Activated naive CD4-positive, alpha-beta T cell treated with anti-CD3 and anti-CD28 coated beads, Interleukin-2, amount 50 U/mL, for 72 hours (primary cell): Measurements from ENCODE around the gene RUSF1. TPM values are rescaled to one million over a fixed set of nuclear protein-coding genes. Genes with fewer than 3 reads are reported as not detected.
A peak's percentile ranks its signal among the peaks of the same experiment; 100 is the strongest.
"Not testable (repeated sequence)": the region's sequence is repeated elsewhere in the genome, so short reads cannot be mapped to it uniquely, and the experiment has no call there.

Experiments used
- ATAC-seq, 2 donors: fragments of 150-1000 bp; cut with Tn5 transposase; 2 replicates each; pipeline ENCODE4 v1.10.0; 2021; ENCODE audit warnings: mild to moderate bottlenecking in 2 of 2, moderate library complexity in 2 of 2
- DNase-seq, 2 donors: peaks; one replicate each; pipeline ENCODE4 v3.0.0; 2021 to 2022; ENCODE audit warnings: low spot score in 2 of 2
- H3K27ac Mint-ChIP-seq, 2 donors: one replicate each; pipeline ENCODE4 v1.8.0; 2022; ENCODE audit warnings: mild to moderate bottlenecking in 2 of 2, mixed read lengths in 2 of 2
- H3K36me3 Mint-ChIP-seq, 2 donors: one replicate each; pipeline ENCODE4 v1.8.0; 2022; ENCODE audit warnings: mixed read lengths in 2 of 2
- H3K9me3 Mint-ChIP-seq, 2 donors: one replicate each; pipeline ENCODE4 v1.8.0; 2022; ENCODE audit warnings: mixed read lengths in 2 of 2
- total RNA-seq, 2 donors: library from RNA; stranded (reverse); gene quantifications; one replicate each; pipeline ENCODE4 v1.2.3, GENCODE V29; 2022

Gene RUSF1
- 10 to 100 TPM; 22.8 to 35.6 TPM for total RNA-seq

DNA sequence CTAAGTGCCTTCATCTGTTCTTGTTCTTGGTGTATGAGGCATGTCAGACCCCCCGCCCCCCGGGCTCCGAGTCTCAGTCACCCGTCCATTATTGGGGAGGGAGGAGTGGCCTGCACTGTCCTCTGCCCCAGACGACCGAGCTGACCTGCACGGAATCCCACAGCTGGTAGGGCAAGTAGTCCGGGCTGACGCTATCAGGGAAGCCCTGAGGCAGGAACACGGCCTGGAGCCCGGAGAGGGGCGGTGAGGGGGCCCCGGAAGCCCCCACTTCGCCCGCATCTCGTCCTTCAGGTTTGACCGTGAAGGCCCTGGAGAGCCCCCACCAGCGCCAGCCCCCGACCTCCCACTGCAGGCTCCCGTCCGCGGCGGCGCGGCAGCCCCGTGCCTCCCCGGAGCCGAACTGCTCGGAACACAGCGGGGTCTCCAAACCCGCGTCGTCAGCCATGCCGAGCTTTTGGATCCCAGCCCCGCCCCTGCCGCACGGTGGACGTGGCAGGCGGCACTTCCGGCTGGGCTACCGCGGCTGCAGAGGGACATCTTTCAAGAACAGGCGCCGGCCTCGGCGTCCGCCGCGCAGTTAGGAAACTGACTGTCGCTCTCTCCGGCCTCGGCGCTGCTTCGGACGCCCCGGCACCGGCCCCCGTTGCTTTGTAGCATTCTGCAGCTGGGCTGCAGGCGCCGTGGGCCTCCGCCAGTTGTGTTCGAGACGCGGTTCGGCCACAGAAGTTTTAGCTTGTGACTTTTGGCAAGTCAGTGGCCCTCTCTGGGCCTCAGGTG lies at the start of gene RUSF1:
Gene RUSF1 (minus strand): TSS at position 463 of the 777 bp plus-strand sequence. CDS start 18 bp downstream, at position 445.
- peak; percentile 72 to 89 for ATAC-seq
- Mint-ChIP-seq H3K36me3 (peaks cover 18 to 24% of the 10 kb centered on the region in 2 donors), H3K9me3 (peaks cover 0 to 9% of the 10 kb centered on the region in 2 donors), H3K27ac (peak within 1 kb of the TSS; percentile 97 to 100)
- peak; percentile 84 to 88 for DNase-seq

- Mint-ChIP-seq H3K36me3 (peaks cover 12 to 21% of the 10 kb centered on the region in 2 donors), H3K27ac (no peak overlapping the region), H3K9me3 (peaks cover 12 to 20% of the 10 kb centered on the region in 2 donors)
- DNase-seq = no peak
- no peak for ATAC-seq
These were observed 34.6 kb upstream of the RUSF1 start for GRCh38 chr16:31542763-31543162.

GRCh38 chr16:31539762-31540161 lies 31.6 kb upstream of the RUSF1 start:
- not testable (repeated sequence) for DNase-seq, ATAC-seq, H3K27ac Mint-ChIP-seq
- Mint-ChIP-seq H3K9me3 (peaks cover 12 to 17% of the 10 kb centered on the region in 2 donors), H3K36me3 (peaks cover 12 to 22% of the 10 kb centered on the region in 2 donors)

GRCh38 chr16:31538243-31538598 lies 30.0 kb upstream of the RUSF1 start:
- Mint-ChIP-seq H3K9me3 (peaks cover 12 to 17% of the 10 kb centered on the region in 2 donors), H3K36me3 (peaks cover 12 to 22% of the 10 kb centered on the region in 2 donors), H3K27ac (peak overlapping the region in 1 of 2 donors; percentile 36)
- peak in 1 of 2 donors; percentile 62 for ATAC-seq
- DNase-seq = not testable (repeated sequence)

DNA sequence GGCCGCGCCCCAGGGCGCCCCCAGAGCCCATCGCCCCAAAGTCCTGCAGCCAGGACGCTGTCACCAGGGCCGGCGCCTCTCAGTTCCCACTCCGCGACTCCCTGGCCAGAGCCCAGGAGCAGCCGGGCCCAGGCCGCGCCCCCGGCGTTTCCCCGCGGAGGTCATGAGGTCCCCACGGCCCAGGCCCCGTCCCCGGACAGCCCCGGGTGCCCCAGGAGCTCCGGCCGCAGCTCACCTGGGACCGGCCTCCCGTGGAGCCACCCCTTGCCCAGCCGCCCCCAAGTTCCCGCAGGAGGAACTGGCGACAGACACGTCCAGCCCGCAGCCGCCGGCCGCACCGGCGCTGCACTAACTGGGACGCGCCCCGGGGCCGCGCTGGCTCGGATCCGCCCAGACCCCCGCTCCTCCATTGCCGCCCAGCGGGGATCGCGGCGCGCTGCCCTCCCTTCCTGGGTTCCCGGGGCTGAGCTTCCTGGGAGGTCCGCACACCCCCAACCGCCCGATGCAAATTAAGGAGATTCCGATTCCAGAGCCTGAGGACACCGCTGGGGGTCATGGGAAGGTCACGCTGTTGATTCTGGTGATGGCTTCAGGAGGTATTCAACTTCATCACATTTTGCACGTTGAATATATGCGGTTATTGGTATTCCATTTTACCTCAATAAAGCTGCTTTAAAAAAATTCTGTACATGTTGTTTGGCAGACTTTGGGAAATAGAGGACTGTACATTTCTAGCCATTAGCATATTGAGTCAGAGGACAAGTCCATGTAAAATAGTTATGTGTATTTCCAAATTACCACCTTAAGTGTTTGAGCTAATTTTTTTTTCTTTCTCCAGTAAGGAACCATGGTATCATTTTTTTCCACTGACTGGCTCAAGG lies 29.4 kb upstream of the RUSF1 start:
- H3K9me3 Mint-ChIP-seq = peaks cover 12 to 17% of the 10 kb centered on the region in 2 donors
- ATAC-seq = peak in 1 of 2 donors; percentile 47
- no peak for DNase-seq
- peaks cover 11 to 22% of the 10 kb centered on the region in 2 donors for H3K36me3 Mint-ChIP-seq
- H3K27ac Mint-ChIP-seq = no peak overlapping the region

- DNase-seq (no peak), ATAC-seq (no peak)
- Mint-ChIP-seq H3K9me3 (peaks cover 8 to 12% of the 10 kb centered on the region in 2 donors), H3K27ac (no peak overlapping the region), H3K36me3 (peaks cover 5 to 22% of the 10 kb centered on the region in 2 donors)
These were observed 28.7 kb upstream of the RUSF1 start for GRCh38 chr16:31536804-31537361.

- Mint-ChIP-seq H3K27ac (no peak overlapping the region), H3K36me3 (peaks cover 5 to 22% of the 10 kb centered on the region in 2 donors), H3K9me3 (peaks cover 5 to 12% of the 10 kb centered on the region in 2 donors)
- ATAC-seq (no peak), DNase-seq (no peak)
These were observed 27.5 kb upstream of the RUSF1 start for GRCh38 chr16:31535737-31536136.

GRCh38 chr16:31532896-31533295 lies 24.7 kb upstream of the RUSF1 start:
- DNase-seq = no peak

GRCh38 chr16:31532120-31532519 lies 23.9 kb upstream of the RUSF1 start:
- Mint-ChIP-seq H3K9me3 (no peaks in the 10 kb centered on the region), H3K27ac (no peak overlapping the region), H3K36me3 (no peaks in the 10 kb centered on the region)
- DNase-seq = no peak
- no peak for ATAC-seq

More at GRCh38 chr16:31532896-31533295, 24.7 kb upstream of the RUSF1 start:
- Mint-ChIP-seq H3K9me3 (no peaks in the 10 kb centered on the region), H3K27ac (no peak overlapping the region), H3K36me3 (peaks cover 0 to 2% of the 10 kb centered on the region in 2 donors)
- ATAC-seq = no peak

GRCh38 chr16:31531096-31531495 lies 22.9 kb upstream of the RUSF1 start:
- no peak overlapping the region for H3K27ac Mint-ChIP-seq
- H3K36me3 Mint-ChIP-seq = no peaks in the 10 kb centered on the region
- no peak for DNase-seq
- ATAC-seq = no peak
- no peaks in the 10 kb centered on the region for H3K9me3 Mint-ChIP-seq

- ATAC-seq (no peak), DNase-seq (no peak)
- Mint-ChIP-seq H3K9me3 (no peaks in the 10 kb centered on the region), H3K36me3 (no peaks in the 10 kb centered on the region), H3K27ac (no peak overlapping the region)
These were observed 22.2 kb upstream of the RUSF1 start for GRCh38 chr16:31530405-31530804.

- Mint-ChIP-seq H3K9me3 (no peaks in the 10 kb centered on the region), H3K36me3 (no peaks in the 10 kb centered on the region), H3K27ac (no peak overlapping the region)
- DNase-seq (no peak), ATAC-seq (no peak)
These were observed 21.7 kb upstream of the RUSF1 start for GRCh38 chr16:31529937-31530312.

GRCh38 chr16:31529108-31529936 lies 21.1 kb upstream of the RUSF1 start:
- H3K36me3 Mint-ChIP-seq = no peaks in the 10 kb centered on the region
- ATAC-seq (no peak), DNase-seq (no peak)
- H3K9me3 Mint-ChIP-seq = no peaks in the 10 kb centered on the region
- H3K27ac Mint-ChIP-seq = no peak overlapping the region

- ATAC-seq (peak in 1 of 2 donors; percentile 19), DNase-seq (no peak)
- Mint-ChIP-seq H3K27ac (peak overlapping the region in 1 of 2 donors; percentile 1), H3K9me3 (no peaks in the 10 kb centered on the region), H3K36me3 (no peaks in the 10 kb centered on the region)
These were observed 20.4 kb upstream of the RUSF1 start for GRCh38 chr16:31528523-31529107.

DNA sequence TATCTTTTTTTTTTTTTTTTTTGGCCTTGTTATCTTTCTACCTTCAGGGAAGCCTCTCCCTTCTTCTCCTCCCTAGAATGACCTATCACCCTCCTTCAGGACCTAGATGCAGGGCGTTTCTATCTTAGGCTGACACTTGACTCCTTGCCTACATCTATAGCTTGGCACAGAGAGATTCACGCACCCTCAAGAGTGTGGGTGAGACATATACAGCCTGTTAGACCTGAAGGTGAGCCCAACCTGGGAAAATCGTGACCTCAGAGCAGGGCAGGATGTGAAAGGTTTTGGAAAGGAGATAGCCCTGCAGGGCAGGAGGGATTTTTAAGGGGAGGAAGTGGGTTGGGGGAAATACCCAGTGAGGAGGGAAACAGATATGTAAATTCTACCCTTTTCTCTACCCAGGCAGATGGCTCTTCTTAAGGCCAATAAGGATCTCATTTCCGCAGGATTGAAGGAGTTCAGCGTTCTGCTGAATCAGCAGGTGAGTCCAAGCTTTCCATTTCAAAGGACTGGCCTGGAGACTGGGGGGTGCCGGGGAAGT lies 19.6 kb upstream of the RUSF1 start, which contains the start of gene AHSP:
Gene AHSP (plus strand): TSS at position 167 of the 541 bp plus-strand sequence. CDS start 240 bp downstream, at position 407.
- ATAC-seq = peak in 1 of 2 donors; percentile 89
- H3K27ac Mint-ChIP-seq = peak within 1 kb of the TSS; percentile 1 to 3
- H3K36me3 Mint-ChIP-seq = no peaks in the 10 kb centered on the region
- no peak for DNase-seq
- no peaks in the 10 kb centered on the region for H3K9me3 Mint-ChIP-seq
